HG03354 (cell line): ENCODE data around the gene OTP.

Experiments
- ATAC-seq: cut with Tn5 transposase; IDR thresholded peaks from one replicate; pipeline ENCODE4 v1.9.1; 2021; ENCODE audit warnings: mild to moderate bottlenecking; ENCODE audit not compliant: unreplicated experiment, poor library complexity, severe bottlenecking

The OTP gene

DNA sequence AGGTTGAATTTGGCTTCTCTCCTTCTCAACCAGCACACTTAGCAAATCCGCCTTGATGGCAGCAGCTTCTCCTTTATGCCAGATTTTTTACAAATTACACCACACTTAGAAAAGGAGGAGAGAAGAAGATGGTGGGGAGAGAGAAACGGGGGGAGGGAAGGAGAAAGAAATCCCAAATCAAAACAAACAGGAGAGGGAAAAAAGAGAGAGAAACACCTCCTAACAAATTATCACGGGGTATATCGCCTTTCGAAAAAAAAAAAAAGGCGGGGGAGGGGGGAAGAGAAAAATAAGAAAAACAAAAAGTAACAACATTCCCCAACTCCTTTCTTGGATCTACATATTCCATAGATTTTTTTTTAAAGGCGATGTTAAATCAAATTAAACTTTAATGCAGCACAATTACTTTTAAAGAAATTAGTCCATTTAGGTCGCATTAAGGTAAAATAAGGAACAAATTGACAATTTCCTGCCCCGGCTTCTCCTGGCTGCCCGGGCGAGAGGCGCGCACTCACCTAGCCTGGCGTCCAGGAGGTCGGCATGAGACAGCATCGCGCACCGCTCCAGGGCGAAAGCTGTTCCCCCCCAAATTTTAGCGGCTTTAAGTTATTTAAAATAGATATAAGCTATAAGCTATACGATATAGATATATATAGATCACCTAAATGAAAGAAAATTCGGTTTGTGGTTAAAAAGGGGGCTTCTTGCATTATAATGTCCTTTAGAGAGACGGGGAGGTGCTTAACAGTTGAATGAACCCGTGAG lies at the start of gene OTP:
OTP (minus strand) TSS at position 716 of the 765 bp plus-strand sequence; CDS start at position 552, 164 bp downstream.
- no peak for ATAC-seq

DNA sequence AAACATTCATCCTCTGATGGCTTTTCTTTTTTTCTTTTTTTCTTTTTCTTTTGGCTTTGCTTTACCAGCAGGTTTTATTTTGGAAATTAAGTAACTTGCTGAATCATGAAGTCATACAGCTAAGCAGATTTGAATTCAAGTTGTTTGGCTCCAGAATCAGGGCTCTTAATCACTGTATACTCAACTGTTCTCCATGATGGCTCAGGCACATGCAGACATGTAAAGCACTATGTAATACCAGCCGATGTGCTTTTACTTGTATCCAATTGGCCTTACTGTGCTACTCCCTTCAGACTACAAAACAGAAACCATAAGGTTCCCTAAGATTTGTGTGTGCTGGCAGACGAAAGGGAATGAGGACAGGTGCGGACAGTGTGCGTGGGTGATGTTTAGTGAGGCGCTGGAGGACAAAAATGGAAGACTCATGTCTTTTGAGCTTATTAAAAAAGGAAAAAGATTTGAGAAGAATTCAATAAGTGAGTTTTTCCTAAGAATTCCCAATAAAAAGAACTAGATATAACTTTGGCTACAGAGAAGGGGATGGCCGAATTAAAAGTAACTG lies 44.7 kb upstream of the OTP start:
- no peak for ATAC-seq

GRCh38 chr5:77670526-77670925 lies 32.0 kb upstream of the OTP start:
- ATAC-seq: no peak

DNA sequence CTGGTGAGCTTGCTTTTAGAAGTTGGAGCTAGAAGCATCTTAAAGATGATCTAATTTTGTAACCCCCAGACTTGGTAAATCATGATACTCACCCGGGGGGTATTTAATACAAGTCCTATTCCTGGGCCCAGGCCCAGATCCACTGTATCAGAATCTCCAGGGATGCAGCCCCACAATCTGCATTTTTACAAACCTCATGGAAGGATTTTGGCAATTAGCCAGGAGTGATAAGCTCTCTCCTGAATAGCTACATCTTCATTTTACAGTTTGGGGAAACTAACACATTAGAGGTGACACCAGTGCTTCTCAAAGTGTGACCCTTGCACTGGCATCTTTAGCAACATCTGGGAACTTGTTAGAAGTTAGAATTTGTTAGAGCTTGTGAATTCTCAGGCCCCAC lies 31.2 kb upstream of the OTP start:
- no peak for ATAC-seq

DNA sequence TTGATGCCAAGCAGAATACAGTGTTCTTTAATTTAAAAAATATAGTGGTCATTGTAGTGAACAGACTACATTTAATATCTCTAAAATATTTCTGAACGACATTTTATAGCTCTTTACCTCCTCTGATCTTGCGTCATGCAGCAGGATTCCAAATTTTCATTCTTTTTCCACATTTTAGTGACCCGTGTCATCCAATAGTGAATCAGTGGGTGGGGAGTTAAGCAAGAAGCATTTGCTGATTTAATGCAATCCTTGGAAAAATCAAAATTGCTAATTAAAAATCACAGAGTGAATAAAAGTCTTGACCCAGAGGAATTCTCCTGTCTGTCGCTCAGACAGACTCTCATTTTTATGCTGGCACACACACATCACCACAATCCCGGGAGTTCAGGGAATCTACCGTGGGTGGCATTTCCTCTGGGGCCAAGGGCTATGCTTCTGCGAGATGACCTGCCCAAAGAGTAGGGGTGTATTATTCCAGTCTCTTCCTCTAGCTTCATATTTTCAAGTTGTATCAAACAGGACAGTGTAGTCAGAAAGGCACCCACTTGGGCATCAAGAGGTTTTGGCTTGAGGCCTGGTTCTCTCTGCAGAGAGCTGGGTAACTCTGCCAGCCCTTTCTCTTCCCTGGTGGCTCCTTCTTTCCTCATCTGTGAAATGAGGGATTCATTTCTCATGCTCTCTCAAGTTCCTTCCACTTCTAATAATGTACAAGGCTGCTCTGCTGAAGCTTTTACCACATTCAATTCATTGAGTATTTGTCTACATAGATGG lies 24.8 kb upstream of the OTP start:
- no peak for ATAC-seq

- no peak for ATAC-seq
Observed at GRCh38 chr5:77662635-77663034, 24.1 kb upstream of the OTP start.

GRCh38 chr5:77658662-77659061 lies 20.1 kb upstream of the OTP start:
- no peak for ATAC-seq

- ATAC-seq: no peak
Observed at GRCh38 chr5:77651343-77651742, 12.8 kb upstream of the OTP start.

DNA sequence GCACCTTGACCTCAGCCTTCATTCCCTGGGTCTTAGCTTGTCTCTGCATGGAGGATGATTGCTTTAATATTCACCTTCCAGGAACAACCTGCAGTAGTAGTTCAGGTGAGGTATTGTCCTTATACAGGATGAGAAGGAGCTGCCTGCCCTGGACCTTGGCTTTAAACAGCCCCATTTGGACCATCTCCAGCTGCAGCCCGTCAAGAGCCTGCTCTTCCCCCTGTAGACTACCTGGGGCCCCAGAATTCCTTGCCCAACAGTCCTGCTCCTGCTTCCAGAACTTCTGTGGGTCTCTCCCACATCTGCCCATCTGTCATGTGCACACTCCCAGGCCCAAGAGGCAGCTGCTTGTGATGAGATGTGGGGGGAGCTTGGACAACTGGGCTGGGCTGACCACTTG lies 12.2 kb upstream of the OTP start:
- ATAC-seq: no peak

DNA sequence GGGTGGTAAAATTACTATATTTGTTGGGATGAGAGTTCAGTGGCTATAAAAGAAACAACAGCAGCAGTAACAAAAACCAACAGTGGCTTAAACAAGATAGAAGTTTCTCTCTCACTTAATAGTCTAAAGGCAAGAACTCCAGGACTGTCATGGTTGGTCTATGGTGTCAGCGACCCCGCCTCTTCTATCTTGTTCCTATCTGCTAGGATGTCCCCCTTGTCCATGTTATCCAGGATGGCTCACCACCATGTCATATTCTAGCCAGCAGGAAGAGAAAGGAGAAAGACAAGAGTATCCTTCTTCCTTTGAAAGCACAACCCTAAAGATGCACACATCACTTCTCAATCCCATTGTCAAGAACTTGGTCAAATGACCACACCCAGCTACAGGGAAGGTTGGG lies 11.3 kb upstream of the OTP start:
- ATAC-seq: no peak

- ATAC-seq: no peak
Observed at GRCh38 chr5:77645995-77646639, 7.6 kb upstream of the OTP start.

DNA sequence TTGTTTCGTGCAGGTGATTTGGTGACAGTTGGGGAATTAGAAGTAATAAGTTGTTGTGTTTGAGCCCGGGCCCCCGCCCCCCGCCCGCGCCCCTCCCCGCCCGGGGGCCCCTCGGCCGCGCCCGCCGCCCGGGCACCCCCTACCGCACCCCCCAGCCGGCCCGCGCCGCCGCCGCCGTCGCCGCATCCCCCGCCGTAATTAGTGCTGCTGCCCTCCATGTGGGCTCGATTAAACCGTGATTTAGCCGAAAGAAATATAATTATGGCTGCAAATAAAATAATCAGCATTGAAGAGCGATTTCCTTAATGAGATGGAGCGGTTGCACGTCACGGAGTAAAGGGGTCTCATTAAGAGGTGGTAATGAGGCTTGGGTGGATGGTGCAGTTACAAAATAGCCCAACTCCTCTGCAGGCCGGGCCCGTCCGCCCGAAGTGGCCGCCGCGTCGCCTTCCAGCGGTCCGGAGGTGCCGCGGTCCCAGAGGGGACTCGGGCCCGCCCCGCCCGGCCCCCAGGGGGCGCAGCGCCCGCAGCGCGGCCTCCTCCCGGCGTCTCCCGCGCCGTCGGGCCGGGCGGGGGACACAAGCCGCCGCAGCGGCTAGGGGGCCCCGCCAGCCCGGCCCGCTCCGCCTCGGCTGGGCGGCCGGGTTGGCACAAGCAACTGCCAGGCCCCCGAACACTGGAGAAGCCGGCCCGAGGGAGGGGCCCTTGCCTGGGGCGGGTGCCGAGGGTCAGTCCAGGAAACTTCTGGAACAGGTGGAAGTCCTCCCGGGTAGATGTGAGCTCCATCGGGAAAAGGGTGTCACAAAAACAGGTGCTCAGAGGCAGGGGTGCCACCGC lies 6.9 kb upstream of the OTP start:
- ATAC-seq: peak; percentile 62

GRCh38 chr5:77644371-77645157 lies 6.1 kb upstream of the OTP start:
- no peak for ATAC-seq

GRCh38 chr5:77643654-77644370 lies 5.3 kb upstream of the OTP start:
- no peak for ATAC-seq

DNA sequence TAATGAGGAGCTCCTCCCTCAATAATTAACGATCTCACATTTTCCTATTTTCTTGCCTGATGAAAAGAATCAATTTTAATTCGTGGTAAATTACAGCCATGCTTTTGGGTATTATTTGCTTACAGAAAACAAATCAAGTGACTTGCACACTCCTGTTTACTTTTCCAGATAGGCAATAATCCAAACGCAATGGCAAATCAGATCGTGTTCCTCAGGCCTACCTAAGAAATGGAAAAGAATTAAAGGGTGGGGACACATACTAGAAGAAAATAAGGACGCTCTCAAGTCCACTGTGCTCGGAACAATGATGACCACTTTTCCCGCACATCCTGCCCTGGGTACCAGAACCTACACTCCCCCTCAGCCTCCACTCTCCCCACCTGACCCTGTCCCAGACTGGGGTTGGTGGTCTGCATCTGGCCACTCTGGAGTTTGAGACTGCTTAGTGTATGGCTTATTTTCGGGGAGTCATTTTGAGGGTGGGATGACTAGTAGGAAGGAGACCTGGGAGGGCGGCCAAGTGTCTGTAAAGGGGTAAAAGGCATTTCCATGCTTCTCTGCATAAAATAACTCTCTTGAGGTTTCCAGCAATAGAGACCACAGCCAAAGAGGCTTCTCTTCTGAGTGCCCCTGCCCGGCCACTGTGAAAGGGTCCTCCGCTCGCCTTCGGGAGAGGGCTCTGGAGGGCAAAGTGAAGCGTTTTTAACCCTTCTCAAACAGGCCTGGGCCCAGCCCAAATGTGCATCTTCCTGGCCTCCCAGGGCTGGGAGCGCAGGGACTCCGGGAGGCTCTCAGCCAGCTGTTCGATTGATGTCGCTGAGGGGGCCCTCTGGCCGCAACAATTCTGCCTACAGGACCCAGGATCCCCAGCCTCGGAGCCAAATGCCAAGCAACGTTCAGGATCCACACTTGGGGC lies 4.5 kb upstream of the OTP start:
- ATAC-seq: no peak

DNA sequence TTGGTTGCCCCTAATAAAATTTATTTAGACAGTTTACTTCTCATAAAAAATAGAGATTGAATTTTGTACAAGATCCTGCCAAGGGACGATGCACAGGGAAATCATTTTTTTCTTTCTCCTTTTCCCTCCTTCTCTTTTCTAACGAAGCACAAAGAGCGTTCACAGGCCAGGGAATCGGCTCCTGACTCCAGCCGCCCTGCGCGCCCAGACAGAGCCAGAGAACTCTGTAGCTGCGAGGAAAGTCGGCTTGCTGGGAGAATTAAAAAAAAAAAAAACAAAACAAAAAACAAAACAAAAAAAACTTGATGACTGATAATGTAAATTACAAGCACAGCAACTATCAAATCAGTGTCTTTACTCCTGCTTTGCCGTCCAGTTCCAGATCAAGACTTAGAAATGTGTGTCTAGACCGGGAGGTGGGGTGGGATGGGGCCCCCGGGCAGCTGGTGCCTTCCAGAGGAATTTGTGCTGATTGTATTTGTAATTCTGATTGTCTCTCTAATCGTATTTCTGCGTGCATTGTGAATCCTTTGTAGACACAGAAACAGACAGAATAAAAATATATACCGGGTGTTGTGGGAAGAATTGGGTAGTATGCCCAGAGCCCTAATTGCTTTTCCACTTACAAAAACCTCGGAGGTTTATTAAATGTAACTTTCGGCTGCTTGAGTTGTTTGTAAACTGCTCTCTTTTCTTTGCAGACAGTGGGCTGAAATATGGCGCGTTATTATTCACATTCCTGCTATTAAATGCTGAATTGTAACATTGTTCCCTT lies 3.6 kb upstream of the OTP start:
- no peak for ATAC-seq
